Ammon's horn (tissue), 1 donor: ENCODE results near the gene AHNAK.
A peak's percentile ranks its signal among the peaks of the same experiment; 100 is the strongest.
"Not testable (repeated sequence)": the region's sequence is repeated elsewhere in the genome, so short reads cannot be mapped to it uniquely, and the experiment has no call there.

Source experiments
- DNase-seq: peaks from one replicate; pipeline ENCODE4 v3.0.0-alpha.2; 2016; ENCODE audit warnings: low spot score

The AHNAK gene, protein sequence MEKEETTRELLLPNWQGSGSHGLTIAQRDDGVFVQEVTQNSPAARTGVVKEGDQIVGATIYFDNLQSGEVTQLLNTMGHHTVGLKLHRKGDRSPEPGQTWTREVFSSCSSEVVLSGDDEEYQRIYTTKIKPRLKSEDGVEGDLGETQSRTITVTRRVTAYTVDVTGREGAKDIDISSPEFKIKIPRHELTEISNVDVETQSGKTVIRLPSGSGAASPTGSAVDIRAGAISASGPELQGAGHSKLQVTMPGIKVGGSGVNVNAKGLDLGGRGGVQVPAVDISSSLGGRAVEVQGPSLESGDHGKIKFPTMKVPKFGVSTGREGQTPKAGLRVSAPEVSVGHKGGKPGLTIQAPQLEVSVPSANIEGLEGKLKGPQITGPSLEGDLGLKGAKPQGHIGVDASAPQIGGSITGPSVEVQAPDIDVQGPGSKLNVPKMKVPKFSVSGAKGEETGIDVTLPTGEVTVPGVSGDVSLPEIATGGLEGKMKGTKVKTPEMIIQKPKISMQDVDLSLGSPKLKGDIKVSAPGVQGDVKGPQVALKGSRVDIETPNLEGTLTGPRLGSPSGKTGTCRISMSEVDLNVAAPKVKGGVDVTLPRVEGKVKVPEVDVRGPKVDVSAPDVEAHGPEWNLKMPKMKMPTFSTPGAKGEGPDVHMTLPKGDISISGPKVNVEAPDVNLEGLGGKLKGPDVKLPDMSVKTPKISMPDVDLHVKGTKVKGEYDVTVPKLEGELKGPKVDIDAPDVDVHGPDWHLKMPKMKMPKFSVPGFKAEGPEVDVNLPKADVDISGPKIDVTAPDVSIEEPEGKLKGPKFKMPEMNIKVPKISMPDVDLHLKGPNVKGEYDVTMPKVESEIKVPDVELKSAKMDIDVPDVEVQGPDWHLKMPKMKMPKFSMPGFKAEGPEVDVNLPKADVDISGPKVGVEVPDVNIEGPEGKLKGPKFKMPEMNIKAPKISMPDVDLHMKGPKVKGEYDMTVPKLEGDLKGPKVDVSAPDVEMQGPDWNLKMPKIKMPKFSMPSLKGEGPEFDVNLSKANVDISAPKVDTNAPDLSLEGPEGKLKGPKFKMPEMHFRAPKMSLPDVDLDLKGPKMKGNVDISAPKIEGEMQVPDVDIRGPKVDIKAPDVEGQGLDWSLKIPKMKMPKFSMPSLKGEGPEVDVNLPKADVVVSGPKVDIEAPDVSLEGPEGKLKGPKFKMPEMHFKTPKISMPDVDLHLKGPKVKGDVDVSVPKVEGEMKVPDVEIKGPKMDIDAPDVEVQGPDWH (N-terminal part only)

DNA sequence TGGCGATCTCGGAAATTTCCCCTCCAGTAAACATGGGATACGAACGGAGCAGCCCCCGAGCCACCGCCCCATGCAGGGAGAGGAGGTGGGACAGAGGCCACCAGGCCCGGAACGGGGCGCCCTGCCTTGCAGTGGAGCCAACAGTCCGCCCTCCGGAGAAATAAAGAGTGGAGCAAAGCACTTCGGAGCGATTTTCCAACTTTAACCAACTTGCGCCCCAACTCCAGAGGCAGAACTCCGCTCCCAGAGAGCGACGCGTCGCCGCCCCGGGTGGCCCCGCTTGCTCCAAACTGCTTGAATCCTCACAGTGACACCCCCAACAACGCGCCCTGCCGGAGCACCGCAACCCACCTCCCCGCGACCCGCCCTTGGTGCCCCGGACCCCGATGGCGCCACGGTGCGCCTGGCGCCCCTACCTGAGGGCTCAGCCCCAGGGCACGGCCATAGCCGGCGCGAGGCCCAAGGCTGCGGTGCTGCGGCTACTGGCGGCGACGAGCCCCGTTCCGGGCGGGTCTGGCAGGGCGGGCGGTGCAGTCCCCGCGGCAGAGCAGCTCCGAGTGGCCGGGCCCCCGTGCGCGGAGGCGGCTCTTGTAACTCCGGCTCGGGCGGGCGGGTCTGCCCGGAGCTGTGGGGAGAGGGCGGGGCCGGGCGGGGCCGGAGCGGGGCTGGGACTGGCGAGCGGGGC, at the start of gene AHNAK:
Gene AHNAK, minus strand, starts transcription at position 563 of the 685 bp plus-strand sequence. CDS start 10,708 bp downstream, outside the sequence.
- DNase-seq, result peak; percentile 50

DNA sequence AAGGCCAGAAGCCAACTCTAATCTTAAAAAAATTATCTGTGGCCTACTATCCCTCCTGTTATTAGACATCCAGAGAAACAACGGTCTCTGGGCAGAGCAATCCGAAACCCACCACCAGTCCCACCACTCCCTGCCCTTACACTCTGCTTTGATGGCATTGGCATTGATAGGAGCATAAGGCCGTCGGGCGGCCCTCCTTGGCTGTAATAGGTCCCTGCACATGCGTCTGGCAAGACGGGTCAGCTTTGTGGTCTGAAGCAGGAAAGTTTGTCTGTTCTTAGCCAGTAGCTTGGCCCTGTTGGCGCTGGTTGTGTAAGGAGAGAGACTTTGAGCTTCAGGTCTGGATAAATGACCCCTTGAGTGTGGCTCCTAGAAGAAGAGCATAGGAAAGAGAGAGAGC, 48.5 kb upstream of the AHNAK start:
- DNase-seq, result no peak

DNA sequence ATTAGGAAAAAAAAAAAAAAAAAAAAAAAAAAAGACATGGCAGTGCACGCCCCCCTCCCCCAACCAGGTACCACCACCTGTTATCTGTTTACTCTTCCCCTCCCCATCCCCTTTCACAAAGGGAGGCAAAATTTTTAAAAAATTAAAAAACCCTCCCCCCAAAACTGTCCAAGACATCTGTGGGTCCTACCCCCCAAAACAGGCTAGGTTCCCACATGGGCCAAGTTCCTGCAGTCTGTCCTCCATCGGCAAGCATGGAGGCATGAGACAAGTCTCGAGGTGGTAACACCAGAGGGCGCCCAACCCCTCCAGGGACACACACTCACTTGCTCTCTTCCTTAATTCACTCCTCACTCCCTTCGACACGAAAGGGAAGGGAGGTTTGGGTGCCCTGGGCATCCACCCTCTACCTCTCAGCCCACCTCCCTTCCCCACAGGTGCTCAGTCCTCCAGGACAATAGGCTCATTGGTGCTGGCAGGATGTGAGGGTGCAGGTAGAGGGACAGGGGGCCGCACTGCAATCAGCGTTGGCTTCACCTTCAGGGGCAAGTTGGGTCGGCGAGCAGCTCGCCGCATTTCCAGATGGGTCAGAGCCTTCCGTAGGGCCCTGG, 46.9 kb upstream of the AHNAK start:
- DNase-seq, result peak; percentile 87

DNA sequence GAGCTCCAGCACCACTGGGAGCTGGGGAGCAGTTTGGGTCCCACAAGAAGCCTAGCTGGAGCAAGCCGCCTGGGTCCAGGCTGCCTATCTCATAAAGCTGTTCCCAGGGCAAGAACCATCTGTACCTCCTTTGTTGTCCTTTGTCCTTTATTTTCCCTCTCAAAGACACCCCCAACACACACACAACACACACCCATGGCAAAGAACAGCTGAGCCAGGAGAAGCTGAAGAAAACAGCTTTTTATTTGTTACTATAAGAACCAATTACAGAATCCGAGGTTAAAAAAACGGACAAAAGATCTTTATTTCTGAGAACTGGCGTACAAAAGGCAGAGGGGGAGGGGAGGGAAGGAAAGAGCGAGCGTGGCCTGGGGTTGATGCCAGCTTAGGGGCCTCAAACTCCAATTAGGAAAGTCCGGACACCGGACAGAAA, 46.4 kb upstream of the AHNAK start:
- DNase-seq, result peak; percentile 76

DNA sequence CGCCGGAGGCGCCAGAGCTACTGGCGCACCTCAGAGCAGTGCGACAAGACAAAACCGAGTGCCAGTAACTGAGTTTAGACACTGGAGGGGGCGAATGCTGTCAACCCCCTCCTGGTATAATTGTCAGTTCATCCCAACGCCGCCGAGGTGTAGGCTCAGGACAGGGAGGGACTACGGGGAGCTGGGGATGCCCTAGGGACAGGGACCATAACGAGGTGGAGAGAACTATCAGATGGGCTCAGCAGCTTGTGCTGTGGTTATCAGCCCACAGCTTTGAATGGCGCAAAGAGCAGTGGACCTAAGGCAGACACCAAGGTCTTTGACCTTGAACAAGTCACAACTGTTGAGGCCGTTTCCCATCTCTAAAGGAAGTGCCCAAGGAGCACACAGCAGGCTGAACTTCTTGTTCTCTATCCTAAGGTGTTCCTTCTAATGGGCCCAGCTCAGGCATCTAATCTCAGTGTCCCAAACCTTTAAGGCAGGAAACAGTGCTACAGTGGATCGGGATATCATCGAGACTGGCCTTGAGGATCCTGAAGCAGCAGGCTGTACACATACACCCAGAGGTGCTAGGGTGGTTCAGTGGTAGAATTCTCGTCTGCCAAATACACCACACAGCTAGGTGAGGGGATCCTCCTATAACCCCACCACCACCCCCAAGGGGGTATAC, 45.7 kb upstream of the AHNAK start:
- DNase-seq, result no peak

DNA sequence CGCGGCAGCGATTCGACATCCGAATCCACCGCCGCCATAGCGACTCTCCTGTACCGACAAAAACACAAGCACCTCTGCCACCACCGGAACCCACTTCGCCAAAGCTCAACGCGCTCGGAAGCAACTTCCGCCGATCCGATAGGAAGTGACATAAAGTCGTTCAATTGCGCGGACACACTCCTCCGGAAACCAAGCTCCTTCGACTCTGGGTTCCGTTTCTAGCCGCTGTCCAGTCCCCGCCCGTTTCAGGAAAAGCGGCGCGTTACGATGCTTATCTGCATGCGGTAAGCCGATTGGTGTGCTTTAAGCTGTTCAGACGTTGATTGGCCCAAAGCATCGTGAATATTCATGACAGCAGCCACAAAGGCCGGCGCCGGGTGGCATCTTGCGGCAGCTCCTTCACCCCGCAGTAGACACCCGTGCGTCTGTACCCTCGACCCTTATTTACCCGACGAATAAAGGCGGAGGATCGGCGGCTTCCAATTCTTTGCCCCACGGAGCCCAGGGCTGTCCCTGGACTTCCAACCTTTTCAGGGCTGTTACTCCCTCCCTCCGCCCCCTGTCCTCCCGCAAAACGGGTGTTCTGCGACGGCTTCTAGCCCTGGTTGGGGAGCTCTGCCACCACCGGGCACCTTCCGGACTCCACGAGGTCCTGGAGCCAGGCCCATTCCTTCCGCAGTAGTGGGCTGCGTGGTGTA, 45.0 kb upstream of the AHNAK start, which contains the start of gene TUT1:
Gene TUT1, minus strand, starts transcription at position 76 of the 698 bp plus-strand sequence. Its CDS starts 38 bp downstream, at position 38.
- peak; percentile 100 for DNase-seq

DNA sequence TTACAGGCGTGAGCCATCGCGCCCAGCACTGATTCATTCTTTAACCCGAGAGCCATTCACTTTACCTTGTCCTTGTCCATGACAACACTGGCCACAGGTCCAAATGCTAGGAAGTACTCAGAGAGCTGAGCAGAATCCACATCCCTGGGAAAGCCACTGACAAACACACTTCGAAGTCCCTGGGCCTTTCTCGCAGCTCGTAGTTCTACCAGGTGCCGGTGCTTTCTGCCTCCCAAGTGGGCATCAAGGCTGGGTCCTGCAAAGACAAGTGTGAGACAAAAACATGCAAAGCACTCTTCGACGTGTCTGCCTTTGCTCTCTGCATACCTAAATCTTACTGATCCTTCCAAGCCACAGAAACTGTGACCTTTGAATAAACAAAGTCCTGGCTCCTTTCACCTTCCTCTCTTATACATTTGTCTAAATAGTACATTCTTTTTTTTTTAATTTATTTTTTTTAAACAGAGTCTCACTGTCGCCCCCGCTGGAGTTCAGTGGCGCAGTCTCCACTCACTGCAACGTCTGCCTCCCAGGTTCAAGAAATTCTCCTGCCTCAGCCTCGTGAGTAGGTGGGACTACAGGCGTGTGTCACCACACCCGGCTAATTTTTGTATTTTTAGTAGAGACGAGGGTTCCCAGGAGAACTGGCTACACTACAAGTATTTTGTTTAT, 42.5 kb upstream of the AHNAK start:
- DNase-seq, result no peak

DNA sequence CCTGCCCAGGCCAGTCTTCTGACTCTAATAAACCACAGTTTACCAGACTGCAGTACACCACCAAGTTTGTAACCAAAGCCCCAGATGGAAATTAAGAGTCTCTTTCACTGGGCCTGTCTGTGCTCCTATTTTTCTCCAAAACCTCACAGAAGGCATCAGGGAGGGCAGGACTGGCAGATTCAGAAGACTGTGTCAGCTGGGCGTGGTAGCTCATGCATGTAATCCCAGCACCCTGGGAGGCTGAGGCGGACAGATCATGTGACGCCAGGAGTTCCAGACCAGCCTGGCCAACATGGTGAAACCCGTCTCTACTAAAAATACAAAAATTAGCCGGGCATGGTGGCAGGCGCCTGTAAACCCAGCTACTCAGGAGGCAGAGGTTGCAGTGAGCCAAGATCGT, 38.8 kb upstream of the AHNAK start:
- not testable (repeated sequence) for DNase-seq

DNA sequence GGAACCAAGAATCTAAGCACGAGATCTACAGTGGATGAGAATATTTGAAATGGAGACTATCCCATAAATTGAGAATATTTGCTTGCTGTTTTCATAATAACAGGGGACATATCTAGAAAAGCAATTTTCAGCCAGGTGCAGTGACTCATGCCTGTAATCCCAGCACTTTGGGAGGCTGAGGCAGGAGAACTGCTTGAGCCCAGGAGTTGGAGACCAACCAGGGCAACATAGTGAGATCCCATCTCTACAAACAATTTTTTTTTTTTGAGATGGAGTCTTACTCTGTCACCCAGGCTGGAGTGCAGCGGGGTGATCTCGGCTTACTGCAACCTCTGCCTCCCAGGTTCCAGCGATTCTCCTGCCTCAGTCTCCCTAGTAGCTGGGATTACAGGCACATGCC, 35.1 kb upstream of the AHNAK start:
- DNase-seq, result not testable (repeated sequence)

DNA sequence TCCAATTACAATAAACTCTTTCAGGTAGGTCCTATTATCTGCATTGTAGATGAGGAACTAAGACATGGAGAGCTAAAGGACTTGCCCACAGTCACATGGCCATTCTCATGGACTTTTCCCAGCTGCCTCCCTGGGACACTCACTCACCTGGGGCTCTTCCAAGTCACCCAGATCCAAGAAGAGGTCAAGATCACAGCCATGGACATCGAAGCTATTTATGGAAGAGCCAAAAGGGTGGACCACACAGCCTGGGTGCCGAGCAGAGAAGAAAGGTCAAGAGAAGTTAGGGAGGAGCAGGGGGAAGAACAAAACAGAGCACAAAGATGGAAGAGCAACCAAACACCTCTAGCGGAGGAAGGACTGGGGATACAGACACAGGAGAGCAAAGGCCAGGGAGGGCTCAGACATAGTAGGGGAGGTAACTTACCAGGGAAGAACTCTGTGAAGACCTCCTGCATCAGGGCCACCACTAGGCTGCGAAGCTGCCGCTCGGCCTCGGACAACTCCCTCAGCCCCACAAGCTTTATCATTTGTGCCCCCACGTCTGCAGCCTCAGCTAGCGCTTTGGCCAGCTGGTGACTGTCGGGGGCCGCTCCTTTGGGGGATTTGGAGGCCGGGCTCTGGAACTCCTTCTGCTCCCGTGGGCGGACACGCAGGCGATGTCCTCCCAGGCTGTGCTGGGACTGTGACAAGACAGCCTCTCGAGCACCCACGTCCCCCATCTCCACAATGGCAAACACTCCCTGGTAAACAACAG, 34.5 kb upstream of the AHNAK start:
- DNase-seq, result no peak

DNA sequence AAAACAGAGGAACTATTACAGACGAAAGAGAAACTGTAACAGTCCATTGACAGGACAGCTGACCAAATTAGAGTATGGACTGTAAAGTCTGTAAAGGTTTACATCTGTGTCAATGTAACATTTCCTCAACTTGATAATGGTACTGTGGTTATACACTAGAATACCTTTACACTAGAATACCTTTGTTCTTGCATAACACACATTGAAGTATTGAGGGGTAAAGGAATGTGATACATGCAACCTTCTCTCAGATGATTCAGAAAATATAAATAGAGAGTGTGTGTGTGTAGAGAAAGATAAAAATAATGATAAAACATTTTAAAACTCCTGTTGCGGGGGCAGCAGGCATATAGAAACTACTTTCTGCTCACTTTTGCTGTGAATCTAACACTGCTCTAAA, 32.6 kb upstream of the AHNAK start:
- DNase-seq, result no peak

DNA sequence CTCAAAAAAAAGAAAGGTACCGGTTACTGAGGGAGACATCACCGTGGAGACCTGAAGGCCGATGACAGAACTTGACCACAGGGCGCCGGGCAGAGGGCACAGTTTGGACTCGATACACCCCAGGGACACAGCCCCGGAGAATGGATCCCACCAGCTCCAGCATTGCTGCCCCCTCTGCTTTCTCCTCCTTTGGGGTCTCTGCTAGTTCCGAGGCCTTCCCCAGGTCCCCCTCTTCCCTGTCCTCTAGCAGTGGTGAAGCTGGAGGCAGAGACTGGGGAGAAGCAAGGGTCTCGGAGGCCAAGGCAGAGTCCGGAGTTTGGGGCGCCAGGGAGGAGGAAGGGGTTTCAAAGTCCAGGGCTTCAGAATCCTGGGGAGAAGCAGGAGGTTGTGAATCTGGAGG, 31.9 kb upstream of the AHNAK start:
- no peak for DNase-seq

DNA sequence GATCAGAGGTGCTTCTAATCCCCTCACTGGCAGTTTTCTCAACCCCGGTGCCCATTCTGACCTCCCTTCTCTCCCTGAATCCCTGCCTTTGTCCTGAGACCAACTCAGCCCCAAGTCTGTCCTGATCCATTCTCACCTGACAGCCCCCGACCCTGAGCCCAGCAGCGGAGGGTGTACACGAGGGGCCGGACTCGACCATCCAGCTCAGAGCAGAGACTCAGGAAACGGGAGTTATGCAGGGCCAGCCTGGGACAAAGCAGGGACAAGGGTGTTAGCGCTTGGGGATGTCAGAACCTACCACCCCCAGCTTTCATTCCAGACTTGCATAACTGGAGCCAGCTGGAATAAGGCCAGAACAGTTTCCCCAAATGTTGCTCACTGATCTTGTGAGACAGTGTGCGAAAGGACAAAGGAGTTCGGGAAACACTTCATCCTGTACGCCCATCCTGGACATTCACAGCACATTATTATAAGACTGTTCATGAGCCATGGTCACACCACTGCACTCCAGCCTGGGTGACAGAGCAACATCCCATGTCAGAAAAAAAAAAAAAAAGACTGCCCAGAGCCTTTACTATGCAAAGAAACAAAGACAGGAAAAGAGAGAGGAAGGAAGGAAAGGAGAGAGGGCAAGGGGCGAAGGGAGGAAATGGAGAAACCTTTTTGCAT, 30.6 kb upstream of the AHNAK start:
- no peak for DNase-seq

DNA sequence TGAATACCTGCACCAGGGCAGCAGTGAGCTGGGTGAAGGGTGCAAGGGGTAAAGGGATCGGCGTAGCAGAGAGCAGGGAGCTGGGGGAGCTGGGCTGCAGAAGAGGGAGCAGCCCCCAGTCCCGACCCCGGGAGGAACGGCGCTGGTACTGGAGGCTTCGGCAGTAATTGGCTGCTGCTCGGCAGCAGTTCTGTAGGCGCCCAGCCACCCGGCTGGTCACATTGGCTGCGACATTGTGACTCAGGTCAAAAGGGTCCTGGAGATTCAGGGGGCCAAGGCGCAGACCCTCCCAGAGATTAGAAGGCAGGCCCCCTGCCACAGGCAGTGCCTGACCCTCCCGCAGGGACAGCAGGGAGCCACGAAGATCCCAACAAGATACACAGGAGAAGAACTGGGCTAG, 29.2 kb upstream of the AHNAK start:
- no peak for DNase-seq

DNA sequence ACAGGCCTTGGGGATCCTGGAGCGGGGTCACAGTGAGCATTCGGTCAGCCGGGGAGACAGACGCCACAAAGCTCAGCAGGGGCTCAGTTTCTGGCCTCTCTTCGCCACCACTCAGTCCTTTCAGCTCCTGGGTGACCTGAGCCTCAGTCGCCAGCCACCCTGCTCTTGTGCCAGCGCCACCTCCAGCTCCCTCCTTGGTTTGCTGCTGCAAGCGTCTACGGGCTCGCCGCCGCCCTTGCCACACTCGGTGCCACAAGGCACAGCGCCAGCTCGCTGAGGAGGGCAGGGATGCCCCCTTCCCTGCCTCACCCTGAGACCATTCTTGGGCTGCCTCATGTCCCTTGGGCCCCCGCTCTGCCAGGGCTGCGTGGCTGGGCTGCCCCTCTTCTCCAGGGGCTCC, 28.6 kb upstream of the AHNAK start:
- DNase-seq, result no peak

DNA sequence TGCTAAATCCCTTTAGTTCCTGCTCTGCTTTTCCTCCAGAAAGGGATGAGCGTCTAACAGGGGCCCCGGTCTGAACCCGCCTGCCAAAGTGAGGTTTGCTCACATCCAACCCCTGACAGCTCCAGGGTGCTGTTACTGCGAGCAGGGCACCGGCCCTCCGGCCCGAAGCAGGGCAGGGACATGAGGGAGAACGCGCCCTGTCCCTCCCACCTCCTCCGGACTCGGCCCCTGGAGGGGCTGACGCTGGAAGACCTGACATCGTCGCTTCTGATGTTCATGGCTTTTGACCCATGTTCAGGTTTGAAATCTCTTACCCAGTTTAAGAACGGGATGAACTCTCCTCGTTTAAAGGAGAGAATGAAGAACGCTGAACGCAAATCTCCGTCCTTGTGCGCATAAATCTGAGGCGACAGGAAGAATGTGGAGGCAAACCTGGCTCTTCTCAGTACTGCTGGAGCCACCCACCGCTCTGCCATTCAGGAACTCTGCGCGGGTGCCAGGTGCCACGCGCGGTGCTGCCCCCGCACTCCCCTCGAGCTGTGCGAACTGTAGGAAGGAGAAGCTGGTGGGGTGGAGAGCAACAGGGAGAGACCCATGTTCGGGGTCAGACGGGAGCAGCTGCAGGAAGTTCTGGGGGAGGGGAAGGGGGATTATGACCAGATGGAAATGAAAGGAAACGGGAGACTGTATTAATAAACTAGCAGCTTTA, 27.9 kb upstream of the AHNAK start:
- peak; percentile 67 for DNase-seq
